DMS153 (cell line): Measurements from ENCODE around the gene MSRB3.

ENCODE experiments used
- DNase-seq: peaks from one replicate; lab custom pipeline; 2025; lab: John Stamatoyannopoulos, UW

The MSRB3 gene

GRCh38 chr12:65325183-65325582 lies 46.7 kb downstream of the MSRB3 start:
- no peak for DNase-seq

DNA sequence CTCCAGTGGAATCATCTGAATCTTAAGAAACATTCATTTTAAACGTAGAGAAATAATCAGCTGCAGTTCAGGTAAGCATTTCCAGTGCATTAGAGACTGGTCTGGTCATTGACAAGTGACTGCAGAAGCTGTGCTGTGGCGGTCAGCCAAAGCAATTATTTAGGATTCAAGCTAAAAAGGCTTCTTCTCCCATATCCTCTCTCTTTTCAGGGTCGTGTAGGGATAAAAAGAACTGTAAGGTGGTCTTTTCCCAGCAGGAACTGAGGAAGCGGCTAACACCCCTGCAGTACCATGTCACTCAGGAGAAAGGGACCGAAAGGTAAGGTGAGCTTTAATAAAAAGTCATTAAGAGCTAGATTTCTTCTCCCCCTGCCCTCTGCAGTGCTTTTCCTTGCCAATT lies 48.1 kb downstream of the MSRB3 start:
- no peak for DNase-seq

GRCh38 chr12:65327207-65328076 lies 49.0 kb downstream of the MSRB3 start:
- DNase-seq, result no peak

DNA sequence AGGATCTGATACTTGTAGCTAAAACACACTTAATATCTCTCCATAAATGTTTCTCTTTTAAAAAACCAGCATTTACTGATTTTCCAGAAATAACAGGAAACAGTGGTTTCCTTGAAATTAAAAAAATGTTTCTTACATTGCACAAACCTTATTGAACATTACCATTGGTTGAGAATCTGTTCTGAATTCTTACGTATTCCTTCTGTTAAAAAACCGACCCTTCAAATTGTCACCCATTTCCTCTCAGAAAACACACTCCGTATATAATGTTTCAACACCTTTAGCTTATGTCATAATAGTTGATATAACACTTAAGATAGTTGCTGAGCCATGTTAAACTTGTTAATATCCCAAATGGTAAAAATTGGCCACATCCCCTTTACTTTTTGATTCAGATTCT lies 51.2 kb downstream of the MSRB3 start:
- DNase-seq, result no peak

DNA sequence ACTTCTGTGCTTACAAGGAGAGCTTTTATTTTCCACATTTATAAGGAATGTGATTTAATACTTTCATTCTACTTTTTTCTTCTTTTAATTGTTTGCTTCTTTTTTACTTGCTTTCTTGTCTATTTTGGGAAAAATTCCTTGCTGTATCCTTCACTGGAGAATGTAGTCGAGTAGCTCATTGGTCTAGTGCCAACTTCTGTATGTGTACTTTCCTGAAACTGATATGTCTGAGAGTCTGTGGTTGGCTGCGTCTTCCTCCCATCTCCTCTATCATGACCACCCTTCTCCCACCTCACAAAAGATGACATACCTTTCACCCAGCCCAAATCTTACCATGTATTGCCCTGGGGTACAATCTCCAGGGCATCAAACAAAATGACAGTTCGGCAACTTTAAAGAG lies 51.8 kb downstream of the MSRB3 start:
- DNase-seq, result no peak

GRCh38 chr12:65331456-65331855 lies 53.0 kb downstream of the MSRB3 start:
- no peak for DNase-seq

DNA sequence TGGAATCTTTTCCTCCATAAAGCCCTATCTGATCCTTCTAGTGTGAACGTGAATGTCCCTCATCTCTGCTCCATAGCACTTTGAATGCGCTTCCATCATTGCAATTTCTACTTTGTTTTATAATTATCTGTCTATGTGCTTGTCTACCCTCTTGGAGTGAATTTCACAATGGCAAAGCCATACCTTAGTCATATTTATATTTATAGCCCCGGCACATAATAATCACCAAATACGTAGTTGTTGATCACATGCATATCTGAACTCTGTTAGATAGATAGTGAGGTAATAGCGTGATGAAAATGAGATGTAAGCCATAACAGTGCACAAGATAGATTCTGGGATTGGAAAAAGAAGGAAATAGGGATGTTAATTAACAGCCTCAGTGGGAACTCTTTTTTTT lies 55.2 kb downstream of the MSRB3 start:
- DNase-seq, result no peak

- DNase-seq, result no peak
These were observed 56.0 kb downstream of the MSRB3 start for GRCh38 chr12:65334521-65334920.

DNA sequence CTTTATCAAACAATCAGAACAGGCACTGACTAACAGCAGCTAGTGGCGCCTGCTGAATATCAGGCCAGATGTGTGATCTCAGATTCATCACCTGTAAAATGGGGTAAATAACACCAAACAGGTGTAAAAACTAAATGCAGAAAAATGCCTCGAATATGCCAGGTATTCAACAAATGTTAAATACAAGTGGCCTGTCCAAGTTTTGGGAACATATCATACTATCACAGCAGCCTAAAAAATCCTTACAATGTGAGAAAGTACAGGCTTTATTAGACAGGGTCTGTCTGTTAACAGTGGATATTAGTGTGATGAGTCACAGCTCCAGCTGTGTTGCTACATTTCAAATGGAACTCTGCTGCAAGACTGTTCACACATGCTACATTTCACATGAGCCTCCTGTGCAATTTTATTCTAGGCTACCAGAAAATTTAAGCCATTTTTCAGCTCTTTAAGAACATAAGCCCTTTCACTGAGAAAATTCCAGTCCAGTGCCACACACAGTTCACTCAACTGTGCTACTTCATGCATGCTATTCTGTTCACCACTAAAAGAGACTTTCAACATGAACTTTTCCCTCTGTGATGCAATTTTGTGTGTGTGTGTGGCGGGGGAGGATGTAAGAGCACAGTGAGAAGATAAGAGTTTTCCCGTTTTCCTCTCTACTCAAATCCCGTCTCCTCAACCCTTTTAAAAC lies 56.7 kb downstream of the MSRB3 start:
- DNase-seq, result no peak

DNA sequence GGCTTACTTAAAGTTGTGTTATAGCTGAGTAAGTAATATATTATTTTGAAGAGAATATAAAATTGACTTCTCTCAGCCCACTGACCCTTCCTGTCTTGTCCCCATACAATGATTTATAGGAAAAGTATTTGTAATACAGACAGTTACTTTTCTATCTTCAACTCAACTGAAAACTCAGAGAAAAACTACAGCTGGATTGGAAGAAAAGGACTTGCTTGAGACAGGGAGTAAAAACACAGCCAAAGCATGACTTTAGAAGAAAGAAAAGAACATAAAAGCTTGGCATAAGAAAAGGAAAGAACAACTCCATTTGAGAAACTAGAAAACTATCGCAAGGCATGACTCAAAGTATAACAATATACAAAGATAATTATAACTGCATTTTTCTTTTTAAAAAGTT lies 57.5 kb downstream of the MSRB3 start:
- no peak for DNase-seq

GRCh38 chr12:65339161-65339560 lies 60.7 kb downstream of the MSRB3 start:
- DNase-seq, result no peak

DNA sequence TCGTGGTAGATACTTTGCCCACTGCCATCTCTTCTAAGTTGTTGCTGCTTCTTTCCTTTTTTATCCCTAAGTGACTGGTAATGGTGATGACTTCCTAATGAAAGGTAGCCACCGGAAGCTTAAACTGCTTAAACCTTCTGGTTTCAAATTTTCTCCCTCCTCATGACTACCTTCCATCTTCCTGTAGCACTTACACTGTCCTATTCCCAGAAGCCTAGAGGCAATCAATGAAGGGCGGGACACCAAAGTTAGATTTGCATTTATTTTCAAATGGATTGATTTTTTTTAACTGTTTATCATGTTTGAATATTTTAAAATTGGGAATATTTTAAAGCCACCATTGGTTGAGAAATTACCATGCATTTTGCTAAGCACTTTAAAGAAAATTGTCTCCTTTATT lies 64.7 kb downstream of the MSRB3 start:
- DNase-seq, result no peak

GRCh38 chr12:65343801-65344200 lies 65.3 kb downstream of the MSRB3 start:
- no peak for DNase-seq

DNA sequence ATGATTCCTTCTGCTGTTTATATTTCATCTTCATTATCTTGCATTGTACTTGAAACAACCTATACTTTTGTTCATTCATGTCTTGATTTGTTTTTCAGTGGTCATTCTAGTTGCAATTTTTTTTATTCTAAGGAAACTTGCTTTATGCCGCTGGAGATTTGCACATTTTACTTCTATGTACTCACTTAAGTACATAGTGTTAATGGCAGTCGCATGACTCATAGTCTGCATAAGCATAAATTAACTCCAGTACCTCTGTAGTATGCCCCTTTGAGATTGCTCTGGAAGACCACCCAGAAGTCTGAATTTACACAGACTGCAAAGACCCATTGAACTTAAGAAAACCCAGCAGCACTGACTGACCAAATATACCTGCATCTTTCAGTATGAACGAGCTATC lies 77.0 kb downstream of the MSRB3 start:
- no peak for DNase-seq

- no peak for DNase-seq
These were observed 84.0 kb downstream of the MSRB3 start for GRCh38 chr12:65362234-65363031.

DNA sequence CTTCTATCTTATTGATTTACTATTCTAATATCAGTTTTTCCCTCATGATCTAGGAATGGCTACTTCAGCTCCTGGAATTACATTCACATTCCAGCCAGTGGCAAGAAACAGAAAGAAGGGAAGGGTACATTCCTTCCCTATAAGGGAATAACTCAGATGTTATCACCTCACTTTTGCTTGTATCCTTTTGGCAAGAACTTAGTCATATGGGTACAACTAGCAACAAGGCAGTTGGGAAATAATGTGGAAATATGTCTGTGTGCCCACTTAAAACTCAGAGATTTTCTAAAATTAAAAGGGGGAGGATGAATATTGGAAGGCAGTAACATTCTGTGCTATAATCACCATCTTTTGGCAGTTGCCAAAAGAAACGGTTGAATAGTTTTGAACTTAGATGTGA lies 85.6 kb downstream of the MSRB3 start:
- DNase-seq, result no peak

DNA sequence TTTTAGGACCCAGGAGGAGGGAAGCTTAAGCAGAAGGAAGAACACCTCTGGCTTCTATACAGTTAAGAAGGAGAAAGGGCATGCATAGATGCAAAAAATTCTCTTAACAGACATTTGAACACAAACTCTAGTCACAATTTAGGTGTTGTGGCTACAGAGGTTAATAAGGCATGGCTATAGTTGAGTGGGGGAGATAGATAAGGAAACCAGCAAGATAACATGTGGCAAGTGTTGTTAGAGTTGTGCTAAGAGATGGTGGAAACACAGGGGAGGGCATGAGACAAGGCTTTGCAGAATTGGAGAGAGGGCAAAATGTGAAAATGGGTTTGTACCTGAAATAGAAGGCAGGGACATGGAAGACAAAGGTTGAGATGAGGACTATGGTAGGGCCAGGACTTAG lies 88.9 kb downstream of the MSRB3 start:
- DNase-seq, result no peak

- no peak for DNase-seq
These were observed 89.6 kb downstream of the MSRB3 start for GRCh38 chr12:65368055-65368454.

DNA sequence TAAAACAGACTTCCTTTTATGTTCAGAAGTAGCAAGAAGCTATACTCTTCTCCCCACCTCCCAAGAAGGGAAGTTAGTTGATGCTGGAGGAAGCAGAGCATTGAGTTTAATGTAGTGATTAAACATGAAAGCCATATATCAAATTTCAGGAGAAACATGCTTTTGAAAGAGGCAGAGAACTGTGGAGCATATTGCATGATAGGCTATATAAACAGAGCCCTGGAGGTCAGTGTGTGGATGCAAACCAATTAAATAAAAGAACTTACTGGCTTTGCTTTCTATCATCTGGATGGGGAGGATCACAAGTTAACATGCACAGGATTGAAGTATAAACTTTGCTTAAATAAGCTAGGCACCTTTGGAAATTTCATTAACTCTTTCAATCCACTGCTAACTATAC lies 94.1 kb downstream of the MSRB3 start:
- DNase-seq, result no peak

DNA sequence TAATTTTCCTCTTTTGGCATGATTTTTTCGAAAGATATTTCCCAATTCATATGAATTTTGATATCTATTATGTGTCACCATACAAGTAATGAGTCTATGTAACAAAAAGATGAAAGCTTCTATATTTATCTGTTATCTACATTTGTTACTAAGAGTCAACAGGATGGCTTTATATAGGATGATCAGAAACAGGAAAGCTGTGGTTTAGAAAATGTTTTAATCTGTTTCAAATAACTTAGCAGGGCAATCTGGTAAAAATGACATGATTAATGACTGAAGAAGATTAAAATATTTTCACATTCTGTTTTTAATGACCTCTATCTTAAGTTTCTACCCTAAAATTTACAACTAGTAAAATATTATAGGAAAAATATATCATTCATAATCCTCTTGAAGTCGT lies 105.8 kb downstream of the MSRB3 start:
- DNase-seq, result no peak

- DNase-seq, result no peak
These were observed 108.9 kb downstream of the MSRB3 start for GRCh38 chr12:65387396-65387795.

- DNase-seq, result no peak
These were observed 111.0 kb downstream of the MSRB3 start for GRCh38 chr12:65389436-65389835.

GRCh38 chr12:65391711-65392110 lies 113.2 kb downstream of the MSRB3 start:
- DNase-seq, result no peak
